K562 (cell line): ENCODE data around the gene QARS1. TPM values are rescaled to one million over a fixed set of nuclear protein-coding genes. Genes with fewer than 3 reads are reported as not detected.

Source experiments
- C11orf30 ChIP-seq: fragments of 450-650 bp; IDR thresholded peaks from 2 replicates; pipeline ENCODE4 v1.6.1; 2016; ENCODE audit warnings: low read depth, mild to moderate bottlenecking
- ELF1 ChIP-seq: fragments of 200-800 bp; sonication (Bioruptor generic); IDR thresholded peaks from 2 replicates; pipeline ENCODE4 v1.6.1; 2016; ENCODE audit warnings: missing genetic modification characterization, missing compliant biosample characterization
- EP400 ChIP-seq: fragments of 450-650 bp; IDR thresholded peaks from 2 replicates; pipeline ENCODE4 v1.6.1; 2017; ENCODE audit warnings: antibody characterized with exemption, mild to moderate bottlenecking, moderate library complexity
- EZH2 ChIP-seq: IDR thresholded peaks from 2 replicates; pipeline ENCODE4 v1.6.1; 2012; ENCODE audit warnings: low read depth, mild to moderate bottlenecking, inconsistent platforms, low read length, borderline replicate concordance
- NKRF ChIP-seq: fragments of 450-650 bp; IDR thresholded peaks from 2 replicates; pipeline ENCODE4 v1.6.1; 2016; ENCODE audit warnings: borderline replicate concordance
- NR2C1 ChIP-seq, 2 experiments: fragments of 450-650 bp; IDR thresholded peaks; 2 replicates each; pipeline ENCODE4 v1.6.1; 2017; ENCODE audit warnings: mild to moderate bottlenecking in 2 of 2, antibody characterized with exemption in 1 of 2, inconsistent platforms in 1 of 2, missing compliant biosample characterization in 1 of 2, missing genetic modification characterization in 1 of 2
- NRF1 ChIP-seq, 2 experiments: fragments of 450-650 bp; IDR thresholded peaks in 1 of 2; conservative IDR thresholded peaks in 1 of 2; 2 replicates each; pipeline ENCODE4 v1.6.1; 2014; ENCODE audit warnings: mild to moderate bottlenecking in 2 of 2
- PTRF ChIP-seq: fragments of 450-650 bp; IDR thresholded peaks from 2 replicates; pipeline ENCODE4 v1.6.1; 2016; ENCODE audit warnings: mild to moderate bottlenecking, missing genetic modification characterization, missing compliant biosample characterization
- REST ChIP-seq, 2 experiments: fragments of 450-650 bp; formaldehyde crosslinking in 1 of 2; IDR thresholded peaks; 2 replicates each; pipeline versions ENCODE4 v1.4.0 to v1.6.1; 2014 to 2020; ENCODE audit warnings: mild to moderate bottlenecking in 2 of 2, borderline replicate concordance in 1 of 2, low read depth in 1 of 2
- SAP30 ChIP-seq: fragments of 200-600 bp; sonication (generic); IDR thresholded peaks from 2 replicates; pipeline ENCODE4 v1.6.1; 2012; ENCODE audit warnings: borderline replicate concordance, low read depth, mild to moderate bottlenecking, moderate library complexity, low read length, control low read depth, inconsistent platforms; ENCODE audit not compliant: insufficient read depth, poor library complexity, severe bottlenecking
- TEAD4 ChIP-seq, 2 experiments: sonication (generic) in 1 of 2; formaldehyde crosslinking in 1 of 2; IDR thresholded peaks; 2 replicates each; pipeline versions ENCODE4 v1.6.1 to v1.8.0; 2012 to 2022; ENCODE audit warnings: borderline replicate concordance in 1 of 2, inconsistent platforms in 1 of 2, low read length in 1 of 2, mild to moderate bottlenecking in 1 of 2, missing genetic modification reagents in 1 of 2
- TFAM ChIP-seq: fragments of 250-450 bp; sonication (Bioruptor Pico); conservative IDR thresholded peaks from 2 replicates; pipeline ENCODE4 v1.5.0; 2021; ENCODE audit warnings: mild to moderate bottlenecking, moderate library complexity
- polyA plus RNA-seq, 8 experiments: library from polyadenylated mRNA; depleted of rRNA in 4 of 8; stranded (reverse) in 5 of 8; unstranded in 3 of 8; fragments of >200 nt; fragmentation: Nextera tagmentation in 2 of 8; fragmentation: Illumina TruSeq in 1 of 8; extraction: Ambion mirVana in 2 of 8; extraction: Trizol in 1 of 8; gene quantifications; 2 replicates each; pipeline versions ENCODE4 v1.2.1 to v1.2.3, GENCODE V29; 2011 to 2014; ENCODE audit warnings: inconsistent platforms in 1 of 8, missing spikeins in 1 of 8
- total RNA-seq, 7 experiments: library from RNA; depleted of rRNA in 6 of 7; stranded (reverse); fragments of >200 nt in 6 of 7; fragmentation: Illumina TruSeq in 2 of 7; extraction: Trizol in 2 of 7; gene quantifications; 2 replicates each; pipeline versions ENCODE4 v1.2.1 to v1.2.3, GENCODE V29; 2011 to 2021; ENCODE audit warnings: low replicate concordance in 1 of 7
- TF ChIP-seq, protein P1 (sequence below), 2 experiments: fragments of 200-800 bp in 1 of 2; sonication (Bioruptor generic) in 1 of 2; sonication (generic) in 1 of 2; formaldehyde crosslinking in 1 of 2; IDR thresholded peaks in 1 of 2; conservative IDR thresholded peaks in 1 of 2; 2 replicates each; pipeline versions ENCODE4 v1.5.0 to v1.6.1; 2016 to 2020; ENCODE audit warnings: missing compliant biosample characterization in 1 of 2, missing genetic modification characterization in 1 of 2, missing genetic modification reagents in 1 of 2

QARS1 gene
- total and polyA plus RNA-seq, 9 of the 15 experiments (the other 6 are each of a cell fraction or from before 2014, with no cell fraction given), result 148 to 310 (median 273) TPM

DNA sequence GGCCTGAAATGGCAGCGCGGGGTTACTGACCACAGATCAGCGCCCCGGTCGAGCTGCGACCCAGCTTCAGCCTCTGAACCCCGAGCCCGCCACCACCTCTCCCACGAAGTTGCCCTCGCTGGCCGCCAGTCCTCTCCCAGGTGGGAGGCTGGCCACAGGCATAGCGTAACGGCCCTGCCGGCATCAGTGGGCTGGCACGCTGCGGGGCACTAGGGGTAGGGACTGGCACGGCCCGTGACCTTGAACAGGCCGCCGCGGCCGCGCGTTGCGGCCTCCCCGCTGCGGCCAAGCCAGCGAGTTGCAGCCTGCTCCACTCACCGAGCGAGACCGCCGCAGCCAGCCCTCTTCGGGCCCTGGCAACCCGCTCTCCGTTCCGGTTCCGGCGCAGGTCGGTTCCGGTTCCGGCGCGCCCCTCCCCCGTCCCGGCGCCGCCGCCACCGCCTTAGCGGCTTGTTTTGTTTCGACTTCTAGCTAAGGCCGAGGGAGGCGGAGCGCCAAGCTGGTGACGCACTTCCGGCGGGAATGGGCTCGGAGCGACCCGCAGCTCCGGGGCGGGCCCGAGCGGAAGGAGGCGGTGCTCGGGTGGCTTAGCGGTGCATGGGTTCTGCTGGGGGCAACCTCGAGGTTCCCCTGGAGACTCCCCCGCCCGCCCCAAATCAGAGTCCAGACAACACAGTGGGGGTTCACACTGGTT lies 16.0 kb upstream of the QARS1 start, which contains the start of gene USP19 (continued):
- TF ChIP-seq NR2C1 (IDR thresholded peaks at IDR 0.05) (no peak), NR2C1 (tag; IDR thresholded peaks at IDR 0.05) (peak; percentile 62; the same call in 1 of the 2 replicates), REST (IDR thresholded peaks at IDR 0.05; ENCODE audit: borderline replicate concordance) (no peak), REST (CRISPR knock-in tag; IDR thresholded peaks at IDR 0.05; ENCODE audit: low read depth) (peak; percentile 57; the same call in 1 of the 2 replicates), EZH2 (no peak), TEAD4 (IDR thresholded peaks at IDR 0.05; ENCODE audit: low read length) (no peak), TEAD4 (CRISPR knock-in tag; IDR thresholded peaks at IDR 0.05; ENCODE audit: borderline replicate concordance) (no peak), SAP30 (peak; percentile 72), TFAM (no peak), C11orf30 (peak; percentile 75), NRF1 (conservative IDR thresholded peaks at IDR 0.05 in 1 of 2, IDR thresholded peaks at IDR 0.05 in 1 of 2) (peak; percentile 69 to 73), NKRF (peak; percentile 56; the same call in 1 of the 2 replicates), ELF1 (tag) (peak; percentile 82), EP400 (peak; percentile 53; the same call in 1 of the 2 replicates), PTRF (tag) (no peak)
- TF ChIP-seq, protein P1, sequence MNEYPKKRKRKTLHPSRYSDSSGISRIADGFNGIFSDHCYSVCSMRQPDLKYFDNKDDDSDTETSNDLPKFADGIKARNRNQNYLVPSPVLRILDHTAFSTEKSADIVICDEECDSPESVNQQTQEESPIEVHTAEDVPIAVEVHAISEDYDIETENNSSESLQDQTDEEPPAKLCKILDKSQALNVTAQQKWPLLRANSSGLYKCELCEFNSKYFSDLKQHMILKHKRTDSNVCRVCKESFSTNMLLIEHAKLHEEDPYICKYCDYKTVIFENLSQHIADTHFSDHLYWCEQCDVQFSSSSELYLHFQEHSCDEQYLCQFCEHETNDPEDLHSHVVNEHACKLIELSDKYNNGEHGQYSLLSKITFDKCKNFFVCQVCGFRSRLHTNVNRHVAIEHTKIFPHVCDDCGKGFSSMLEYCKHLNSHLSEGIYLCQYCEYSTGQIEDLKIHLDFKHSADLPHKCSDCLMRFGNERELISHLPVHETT (CRISPR knock-in tag; conservative IDR thresholded peaks at IDR 0.05 in 1 of 2, IDR thresholded peaks at IDR 0.05 in 1 of 2), result peak; percentile 54 to 100; a peak in 2 of 4 replicates
